Natural killer cell (primary cell): ENCODE results near the gene L3MBTL3. TPM values are rescaled to one million over a fixed set of nuclear protein-coding genes. Genes with fewer than 3 reads are reported as not detected.

Experiments used
- ATAC-seq, 3 donors: fragments of 150-1000 bp in 2 of 3; fragments of 200-7000 bp in 1 of 3; cut with Tn5 transposase; 1 replicate in 1 of 3; 2 replicates in 2 of 3; pipeline ENCODE4 v1.10.0; 2021; ENCODE audit warnings: mild to moderate bottlenecking in 2 of 3, moderate library complexity in 2 of 3
- DNase-seq, 2 donors: peaks; one replicate each; pipeline versions ENCODE4 v3.0.0 to v3.0.0-alpha.2; 2013 to 2021; ENCODE audit warnings: mixed read lengths in 1 of 2
- H3K27ac ChIP-seq: one replicate; pipeline ENCODE4 v1.5.1; 2013; ENCODE audit warnings: mild to moderate bottlenecking, low read length
- H3K27me3 ChIP-seq: one replicate; pipeline ENCODE4 v1.6.1; 2013; ENCODE audit warnings: low read length; ENCODE audit not compliant: control insufficient read depth, insufficient read depth
- H3K36me3 ChIP-seq: one replicate; pipeline ENCODE4 v1.6.1; 2013; ENCODE audit warnings: low read length; ENCODE audit not compliant: control insufficient read depth, insufficient read depth
- H3K4me1 ChIP-seq: one replicate; pipeline ENCODE4 v1.6.1; 2013; ENCODE audit warnings: low read length; ENCODE audit not compliant: control insufficient read depth, insufficient read depth
- H3K4me3 ChIP-seq: one replicate; pipeline ENCODE4 v1.5.1; 2013; ENCODE audit warnings: low read length
- H3K9me3 ChIP-seq: one replicate; pipeline ENCODE4 v1.6.1; 2013; ENCODE audit warnings: low read length; ENCODE audit not compliant: control insufficient read depth, insufficient read depth
- H3K27ac Mint-ChIP-seq, 2 donors: one replicate each; pipeline ENCODE4 v1.8.0; 2022; ENCODE audit warnings: mild to moderate bottlenecking in 2 of 2, mixed read lengths in 2 of 2, moderate library complexity in 1 of 2
- H3K27me3 Mint-ChIP-seq, 2 donors: one replicate each; pipeline ENCODE4 v1.8.0; 2022; ENCODE audit warnings: low read depth in 2 of 2, mixed read lengths in 2 of 2
- H3K36me3 Mint-ChIP-seq: one replicate; pipeline ENCODE4 v1.8.0; 2022; ENCODE audit warnings: mixed read lengths
- H3K4me1 Mint-ChIP-seq, 2 donors: one replicate each; pipeline ENCODE4 v1.8.0; 2022; ENCODE audit warnings: mixed read lengths in 2 of 2
- H3K4me3 Mint-ChIP-seq: one replicate; pipeline ENCODE4 v1.8.0; 2022; ENCODE audit warnings: mild to moderate bottlenecking, moderate library complexity, mixed read lengths
- H3K9me3 Mint-ChIP-seq, 2 donors: one replicate each; pipeline ENCODE4 v1.8.0; 2022; ENCODE audit warnings: mixed read lengths in 2 of 2
- WGBS: methylation state at CpG from one replicate; pipeline ENCODE4 v1.1.7; 2013; ENCODE audit warnings: missing lambda C conversion rate; ENCODE audit not compliant: insufficient coverage; 5-methylcytosine and 5-hydroxymethylcytosine counted together
- intact Hi-C: fragments of 100-400 bp; cut with micrococcal nuclease; formaldehyde crosslinking; loops from one replicate; pipeline ENCODE4 v1.14.2; 2022
- total RNA-seq, 4 donors: library from RNA; stranded (reverse); fragments of 120-200 nt in 1 of 4; gene quantifications; one replicate each; pipeline versions ENCODE4 v1.2.3 to v1.2.4, GENCODE V29; 2013 to 2022
- TF ChIP-seq, protein P1 (sequence below): fragments of 200-600 bp; IDR thresholded peaks from one replicate; pipeline ENCODE4 v1.8.0; 2022; ENCODE audit warnings: antibody characterized with exemption

Gene L3MBTL3
- total RNA-seq, 3 donors from 2014 or later (not counting 1 experiment from before 2014, with no cell fraction given) = 24.1 to 42.4 (median 27.5) TPM

DNA sequence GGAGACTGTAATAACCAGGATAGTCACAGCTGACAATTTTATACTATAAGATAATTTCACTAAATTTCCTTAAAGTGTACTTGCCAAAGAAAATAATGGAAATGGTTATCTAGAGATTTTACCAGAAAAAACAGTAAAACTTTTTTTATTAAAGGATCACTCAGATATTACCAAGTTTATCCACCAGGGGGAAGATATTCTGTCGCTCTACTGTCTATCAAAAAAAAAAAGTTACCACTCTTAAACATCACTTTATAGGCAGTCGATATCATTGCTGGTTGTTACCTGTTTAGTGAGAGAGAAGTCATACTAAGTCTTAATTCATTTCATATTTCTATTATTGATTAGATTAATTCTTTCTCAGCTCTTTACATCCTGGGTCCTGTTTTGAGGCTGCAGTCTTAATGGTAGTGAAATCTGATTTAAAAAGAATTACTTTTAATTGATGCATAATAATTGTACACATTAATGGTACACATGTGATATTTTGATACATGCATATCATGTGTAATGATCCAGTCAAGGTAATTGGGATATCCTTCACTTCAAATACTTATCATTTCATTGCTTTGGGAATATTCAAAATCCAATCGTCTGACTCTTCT lies 18.9 kb downstream of the L3MBTL3 start:
- no peak overlapping the region for H3K27ac Mint-ChIP-seq
- Histone ChIP-seq H3K9me3 (no peaks in the 10 kb centered on the region), H3K4me1 (peaks cover 3% of the 10 kb centered on the region), H3K27ac (no peak overlapping the region), H3K4me3 (no peak overlapping the region), H3K27me3 (no peaks in the 10 kb centered on the region), H3K36me3 (no peaks in the 10 kb centered on the region)
- no peaks in the 10 kb centered on the region for H3K27me3 Mint-ChIP-seq
- H3K4me1 Mint-ChIP-seq = peaks cover 25 to 36% of the 10 kb centered on the region in 2 donors
- no peaks in the 10 kb centered on the region for H3K36me3 Mint-ChIP-seq
- ATAC-seq (peak in 2 of 3 donors; percentile 60 to 61), DNase-seq (peak in 1 of 2 donors; percentile 62)
- H3K9me3 Mint-ChIP-seq = no peaks in the 10 kb centered on the region
- no peak overlapping the region for H3K4me3 Mint-ChIP-seq
- TF ChIP-seq, protein P1, sequence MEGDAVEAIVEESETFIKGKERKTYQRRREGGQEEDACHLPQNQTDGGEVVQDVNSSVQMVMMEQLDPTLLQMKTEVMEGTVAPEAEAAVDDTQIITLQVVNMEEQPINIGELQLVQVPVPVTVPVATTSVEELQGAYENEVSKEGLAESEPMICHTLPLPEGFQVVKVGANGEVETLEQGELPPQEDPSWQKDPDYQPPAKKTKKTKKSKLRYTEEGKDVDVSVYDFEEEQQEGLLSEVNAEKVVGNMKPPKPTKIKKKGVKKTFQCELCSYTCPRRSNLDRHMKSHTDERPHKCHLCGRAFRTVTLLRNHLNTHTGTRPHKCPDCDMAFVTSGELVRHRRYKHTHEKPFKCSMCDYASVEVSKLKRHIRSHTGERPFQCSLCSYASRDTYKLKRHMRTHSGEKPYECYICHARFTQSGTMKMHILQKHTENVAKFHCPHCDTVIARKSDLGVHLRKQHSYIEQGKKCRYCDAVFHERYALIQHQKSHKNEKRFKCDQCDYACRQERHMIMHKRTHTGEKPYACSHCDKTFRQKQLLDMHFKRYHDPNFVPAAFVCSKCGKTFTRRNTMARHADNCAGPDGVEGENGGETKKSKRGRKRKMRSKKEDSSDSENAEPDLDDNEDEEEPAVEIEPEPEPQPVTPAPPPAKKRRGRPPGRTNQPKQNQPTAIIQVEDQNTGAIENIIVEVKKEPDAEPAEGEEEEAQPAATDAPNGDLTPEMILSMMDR = peak; percentile 67
- no CpG with 5 or more reads among the region's 3 CpGs for WGBS
- intact Hi-C loops = loop anchor here (10.0 kb wide), 1 partner anchor 807 kb away; no protein-coding TSS in a partner anchor

DNA sequence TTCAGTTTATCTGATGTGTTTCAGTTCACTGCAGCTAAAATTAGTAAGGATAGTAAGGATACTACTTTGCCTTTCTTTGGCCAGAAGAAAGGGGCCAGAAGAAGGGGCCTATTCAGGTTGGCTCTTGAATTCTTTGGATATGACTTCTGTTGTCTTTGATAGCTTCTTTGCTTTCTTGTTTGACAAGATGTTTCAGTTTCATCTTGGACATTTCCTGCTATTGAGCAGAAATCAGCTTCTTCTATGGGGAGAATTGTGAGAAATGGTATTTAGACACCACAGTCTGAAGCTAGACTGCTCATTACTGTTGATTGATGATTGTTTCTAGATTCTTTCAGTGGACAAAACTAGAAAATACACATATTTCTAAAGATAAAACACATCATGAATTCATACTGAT lies 23.2 kb downstream of the L3MBTL3 start:
- Mint-ChIP-seq H3K9me3 (no peaks in the 10 kb centered on the region), H3K36me3 (no peaks in the 10 kb centered on the region), H3K4me1 (peaks cover 7 to 17% of the 10 kb centered on the region in 2 donors), H3K4me3 (no peak overlapping the region), H3K27me3 (no peaks in the 10 kb centered on the region), H3K27ac (no peak overlapping the region)
- no peaks in the 10 kb centered on the region for H3K4me1 ChIP-seq
- H3K27ac ChIP-seq = no peak overlapping the region
- H3K27me3 ChIP-seq = no peaks in the 10 kb centered on the region
- TF ChIP-seq, protein P1 = no peak
- intact Hi-C loops = no loop called here
- DNase-seq = no peak
- peaks cover 2% of the 10 kb centered on the region for H3K36me3 ChIP-seq
- H3K9me3 ChIP-seq = no peaks in the 10 kb centered on the region
- no peak for ATAC-seq
- H3K4me3 ChIP-seq = no peak overlapping the region

DNA sequence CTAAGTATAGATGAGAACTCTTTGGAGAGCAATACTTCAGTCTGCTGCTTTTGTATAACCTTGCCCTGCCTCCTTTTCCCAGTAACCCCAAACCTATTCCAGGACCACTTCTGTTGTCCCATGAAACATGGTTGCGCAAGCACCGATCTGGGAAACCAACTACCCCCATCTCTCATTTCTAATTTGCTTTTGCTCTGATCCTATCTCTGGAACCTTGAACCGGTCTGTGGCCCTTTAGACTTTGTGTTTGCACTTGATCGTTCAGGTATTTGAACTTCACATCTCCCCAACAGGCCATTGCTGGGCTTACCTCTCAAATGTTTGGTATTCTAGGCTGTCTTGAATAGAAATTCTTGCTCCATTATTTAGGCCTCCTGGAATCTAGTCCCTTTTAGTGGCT lies 25.0 kb downstream of the L3MBTL3 start:
- H3K36me3 ChIP-seq = peaks cover 2% of the 10 kb centered on the region
- ATAC-seq (no peak), DNase-seq (no peak)
- Mint-ChIP-seq H3K4me1 (peaks cover 7 to 14% of the 10 kb centered on the region in 2 donors), H3K27ac (no peak overlapping the region), H3K36me3 (no peaks in the 10 kb centered on the region), H3K4me3 (no peak overlapping the region), H3K9me3 (no peaks in the 10 kb centered on the region), H3K27me3 (no peaks in the 10 kb centered on the region)
- H3K4me1 ChIP-seq = no peaks in the 10 kb centered on the region
- WGBS = 98% methylated on average over 4 of the region's 4 CpGs
- TF ChIP-seq, protein P1 = no peak
- H3K4me3 ChIP-seq = no peak overlapping the region
- H3K27me3 ChIP-seq = no peaks in the 10 kb centered on the region
- intact Hi-C loops = no loop called here
- H3K9me3 ChIP-seq = no peaks in the 10 kb centered on the region
- no peak overlapping the region for H3K27ac ChIP-seq

- H3K27me3 Mint-ChIP-seq = no peaks in the 10 kb centered on the region
- DNase-seq (no peak), ATAC-seq (no peak)
- Histone ChIP-seq H3K9me3 (no peaks in the 10 kb centered on the region), H3K27me3 (no peaks in the 10 kb centered on the region), H3K27ac (no peak overlapping the region), H3K4me3 (no peak overlapping the region), H3K4me1 (no peaks in the 10 kb centered on the region), H3K36me3 (peaks cover 10% of the 10 kb centered on the region)
- H3K9me3 Mint-ChIP-seq = no peaks in the 10 kb centered on the region
- peaks cover 11 to 15% of the 10 kb centered on the region in 2 donors for H3K4me1 Mint-ChIP-seq
- 83% methylated on average over 2 of the region's 2 CpGs for WGBS
- H3K27ac Mint-ChIP-seq = no peak overlapping the region
- peaks cover 11% of the 10 kb centered on the region for H3K36me3 Mint-ChIP-seq
- intact Hi-C loops = no loop called here
- TF ChIP-seq, protein P1 = no peak
- H3K4me3 Mint-ChIP-seq = no peak overlapping the region
Observed at GRCh38 chr6:130045622-130046021, 27.2 kb downstream of the L3MBTL3 start.
